Prostate gland (tissue), 2 donors: Measurements from ENCODE around the gene VGF. TPM values are rescaled to one million over a fixed set of nuclear protein-coding genes. Genes with fewer than 3 reads are reported as not detected.

Experiments
- DNase-seq: peaks from one replicate; pipeline ENCODE4 v3.0.0-alpha.2; 2019; ENCODE audit warnings: low spot score
- H3K27ac ChIP-seq, 2 donors: fragments of 200-600 bp; sonication (generic); 2 replicates each; pipeline ENCODE4 v1.5.1; 2017 to 2019
- H3K27me3 ChIP-seq: fragments of 200-600 bp; sonication (generic); replicated peaks from 2 replicates; pipeline ENCODE4 v1.5.1; 2019; ENCODE audit not compliant: insufficient read depth
- H3K36me3 ChIP-seq, 2 donors: fragments of 200-600 bp; sonication (generic); 1 replicate in 1 of 2; 2 replicates in 1 of 2; pipeline versions ENCODE4 v1.5.1 to v1.8.1; 2017 to 2019
- H3K4me1 ChIP-seq: fragments of 200-600 bp; sonication (generic); replicated peaks from 2 replicates; pipeline ENCODE4 v1.5.1; 2019
- H3K4me3 ChIP-seq, 2 donors: fragments of 200-600 bp; sonication (generic); 2 replicates each; pipeline ENCODE4 v1.5.1; 2017 to 2019
- H3K9me3 ChIP-seq: fragments of 200-600 bp; sonication (generic); 2 replicates; pipeline ENCODE4 v1.5.1; 2017
- POLR2A ChIP-seq: fragments of 450-650 bp; IDR thresholded peaks from one replicate; pipeline ENCODE4 v1.6.1; 2016; ENCODE audit warnings: antibody characterized with exemption, mild to moderate bottlenecking
- POLR2AphosphoS5 ChIP-seq: sonication (generic); formaldehyde crosslinking; IDR thresholded peaks from one replicate; pipeline ENCODE4 v1.6.1; 2017; ENCODE audit warnings: antibody characterized with exemption
- WGBS: methylation state at CpG from one replicate; pipeline ENCODE4 v1.1.5; 2018; 5-methylcytosine and 5-hydroxymethylcytosine counted together
- intact Hi-C: fragments of 100-400 bp; cut with DNase I; formaldehyde crosslinking; loops from one replicate; pipeline ENCODE4 v1.14.2; 2022
- total RNA-seq, 2 donors: library from RNA; depleted of rRNA; stranded (reverse); fragments of >200 nt; gene quantifications; one replicate each; pipeline ENCODE4 v1.1.0, GENCODE V29; 2016
- TF ChIP-seq, protein P1 (sequence below), 4 experiments: fragments of 200-600 bp in 2 of 4; fragments of 450-650 bp in 2 of 4; sonication (generic) in 2 of 4; IDR thresholded peaks; 1 replicate in 3 of 4; 2 replicates in 1 of 4; pipeline ENCODE4 v1.5.1; 2016 to 2019; ENCODE audit warnings: antibody characterized with exemption in 4 of 4, mild to moderate bottlenecking in 2 of 4, moderate library complexity in 2 of 4

The VGF gene
- total RNA-seq, 2 donors from 2014 or later = 0.14 to 0.68 TPM

GRCh38 chr7:101169110-101169837, 3.9 kb upstream of the VGF start:
- intact Hi-C loops = no loop called here
- 4% methylated on average over 16 of the region's 18 CpGs for WGBS
- Histone ChIP-seq H3K27ac (no peak overlapping the region), H3K4me1 (peaks cover 8% of the 10 kb centered on the region), H3K4me3 (no peak overlapping the region), H3K27me3 (peaks cover 59% of the 10 kb centered on the region), H3K9me3 (no peaks in the 10 kb centered on the region), H3K36me3 (no peaks in the 10 kb centered on the region)
- DNase-seq = no peak
- TF ChIP-seq POLR2A (no peak), POLR2AphosphoS5 (no peak)
- TF ChIP-seq, protein P1, sequence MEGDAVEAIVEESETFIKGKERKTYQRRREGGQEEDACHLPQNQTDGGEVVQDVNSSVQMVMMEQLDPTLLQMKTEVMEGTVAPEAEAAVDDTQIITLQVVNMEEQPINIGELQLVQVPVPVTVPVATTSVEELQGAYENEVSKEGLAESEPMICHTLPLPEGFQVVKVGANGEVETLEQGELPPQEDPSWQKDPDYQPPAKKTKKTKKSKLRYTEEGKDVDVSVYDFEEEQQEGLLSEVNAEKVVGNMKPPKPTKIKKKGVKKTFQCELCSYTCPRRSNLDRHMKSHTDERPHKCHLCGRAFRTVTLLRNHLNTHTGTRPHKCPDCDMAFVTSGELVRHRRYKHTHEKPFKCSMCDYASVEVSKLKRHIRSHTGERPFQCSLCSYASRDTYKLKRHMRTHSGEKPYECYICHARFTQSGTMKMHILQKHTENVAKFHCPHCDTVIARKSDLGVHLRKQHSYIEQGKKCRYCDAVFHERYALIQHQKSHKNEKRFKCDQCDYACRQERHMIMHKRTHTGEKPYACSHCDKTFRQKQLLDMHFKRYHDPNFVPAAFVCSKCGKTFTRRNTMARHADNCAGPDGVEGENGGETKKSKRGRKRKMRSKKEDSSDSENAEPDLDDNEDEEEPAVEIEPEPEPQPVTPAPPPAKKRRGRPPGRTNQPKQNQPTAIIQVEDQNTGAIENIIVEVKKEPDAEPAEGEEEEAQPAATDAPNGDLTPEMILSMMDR (IDR thresholded peaks at IDR 0.05) = no peak

- H3K27me3 ChIP-seq = peaks cover 53% of the 10 kb centered on the region
These were observed 3.2 kb upstream of the VGF start for GRCh38 chr7:101168412-101169049.

GRCh38 chr7:101167645-101168411, 2.5 kb upstream of the VGF start:
- Histone ChIP-seq H3K4me1 (peaks cover 18% of the 10 kb centered on the region), H3K27ac (no peak overlapping the region), H3K9me3 (no peaks in the 10 kb centered on the region), H3K4me3 (no peak overlapping the region), H3K36me3 (no peaks in the 10 kb centered on the region), H3K27me3 (peaks cover 51% of the 10 kb centered on the region)
- TF ChIP-seq POLR2AphosphoS5 = no peak
- no peak for TF ChIP-seq POLR2A
- TF ChIP-seq, protein P1 (IDR thresholded peaks at IDR 0.05) = no peak
- WGBS = 2% methylated on average over 12 of the region's 12 CpGs
- intact Hi-C loops = no loop called here
- DNase-seq = no peak

More at GRCh38 chr7:101168412-101169049, 3.2 kb upstream of the VGF start:
- DNase-seq = no peak
- intact Hi-C loops = no loop called here
- no peaks in the 10 kb centered on the region for H3K9me3 ChIP-seq
- H3K4me1 ChIP-seq = peaks cover 15% of the 10 kb centered on the region
- H3K4me3 ChIP-seq = no peak overlapping the region
- no peak overlapping the region for H3K27ac ChIP-seq
- 5% methylated on average over 6 of the region's 6 CpGs for WGBS
- H3K36me3 ChIP-seq = no peaks in the 10 kb centered on the region
- TF ChIP-seq POLR2AphosphoS5 (no peak), POLR2A (no peak)
- TF ChIP-seq, protein P1 (IDR thresholded peaks at IDR 0.05) = no peak

- Histone ChIP-seq H3K27me3 (peaks cover 43% of the 10 kb centered on the region), H3K27ac (no peak overlapping the region), H3K4me1 (peaks cover 14% of the 10 kb centered on the region), H3K36me3 (no peaks in the 10 kb centered on the region), H3K4me3 (no peak overlapping the region), H3K9me3 (no peaks in the 10 kb centered on the region)
- DNase-seq = no peak
- no peak for TF ChIP-seq POLR2A
- TF ChIP-seq, protein P1 (IDR thresholded peaks at IDR 0.05) = no peak
- no peak for TF ChIP-seq POLR2AphosphoS5
- intact Hi-C loops = no loop called here
- 2% methylated on average over 19 of the region's 19 CpGs for WGBS
These were observed 1.7 kb upstream of the VGF start for GRCh38 chr7:101166909-101167644.
